ENCODE results near the gene CACNA2D3.

- no peak for TF ChIP-seq CTCF (IDR thresholded peaks at IDR 0.05; ENCODE audit: insufficient read depth, low read depth, low read length)
- TF ChIP-seq EZH2 (IDR thresholded peaks at IDR 0.05; ENCODE audit: insufficient read depth, low read length) = no peak
These were observed 227.3 kb downstream of the CACNA2D3 start for GRCh38 chr3:54349691-54350090.
